Islet of Langerhans (tissue), 1 donor: ENCODE data around the gene WDR33.
"Not testable (repeated sequence)": the region's sequence is repeated elsewhere in the genome, so short reads cannot be mapped to it uniquely, and the experiment has no call there.

Experiments
- FAIRE-seq: peaks from one replicate; lab custom pipeline; 2011; peaks lifted over from hg19 to GRCh38; lab: Jason Lieb, UNC

The WDR33 gene

DNA sequence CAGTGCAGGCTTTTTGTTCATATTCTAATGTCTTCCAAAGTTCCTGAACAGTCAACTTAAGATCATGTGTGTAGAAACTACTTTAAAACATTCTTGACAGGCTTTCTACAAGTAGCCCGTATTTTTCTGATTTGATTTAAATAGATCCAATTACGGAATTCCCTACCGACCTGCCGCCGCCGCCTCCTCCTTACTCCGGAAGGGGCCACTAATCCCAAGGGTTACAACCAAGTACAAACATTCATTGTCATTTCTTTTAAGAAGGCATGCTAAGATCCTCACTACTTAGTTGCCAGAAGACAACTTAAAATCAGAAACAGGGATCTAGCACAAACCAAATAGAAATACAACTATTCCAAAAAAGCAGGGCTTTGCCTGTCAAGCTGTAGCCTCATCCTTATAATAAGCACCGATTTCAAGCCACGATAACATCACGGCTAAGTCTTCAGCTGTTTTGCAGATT lies 784 bp downstream of the WDR33 start:
- no peak for FAIRE-seq

DNA sequence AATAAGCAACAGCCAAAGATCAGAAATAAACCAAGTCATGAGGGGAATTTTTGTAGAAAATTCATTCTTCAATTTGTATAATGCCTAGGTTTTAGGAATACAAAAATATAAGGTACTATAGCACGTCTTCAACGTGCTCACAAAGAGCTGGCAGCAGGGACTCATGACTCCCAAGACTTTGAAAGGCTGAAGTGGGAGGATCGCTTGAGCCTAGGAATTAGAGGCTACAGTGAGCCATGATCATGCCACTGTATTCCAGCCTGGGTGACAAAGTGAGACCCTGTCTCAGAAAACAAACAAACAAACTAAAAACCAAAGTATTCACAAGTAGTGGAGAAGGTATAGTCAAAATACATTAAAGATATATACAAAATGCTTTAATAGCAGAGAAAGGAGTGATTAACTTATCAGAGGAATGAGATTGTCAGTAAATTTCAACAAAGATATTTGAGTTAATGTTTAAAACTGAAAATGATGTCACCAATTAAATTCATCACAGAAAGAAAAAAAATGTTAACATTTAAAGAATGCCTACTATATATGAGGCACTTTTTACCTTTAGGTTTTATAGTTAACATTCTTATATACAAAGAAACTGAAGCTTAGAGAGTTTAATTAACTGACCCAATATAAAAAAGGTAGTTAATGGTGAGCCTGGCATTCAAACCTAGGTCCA lies 3.2 kb downstream of the WDR33 start:
- no peak for FAIRE-seq

DNA sequence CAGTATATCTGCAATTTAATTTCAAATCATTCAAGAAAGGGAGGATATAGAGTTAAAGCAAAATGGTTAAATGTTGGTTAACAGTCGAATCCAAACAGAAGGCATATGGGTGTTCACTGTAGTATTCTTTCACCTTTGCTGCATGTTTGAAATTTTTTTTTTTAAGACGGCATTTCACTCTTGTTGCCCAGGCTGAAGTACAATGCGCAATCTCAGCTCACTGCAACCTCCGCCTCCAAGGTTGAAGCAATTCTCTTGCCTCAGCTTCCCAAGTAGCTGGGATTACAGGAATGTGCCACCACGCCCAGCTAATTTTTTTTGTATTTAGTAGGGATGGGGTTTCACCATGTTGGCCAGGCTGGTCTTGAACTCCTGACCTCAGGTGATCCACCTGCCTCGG lies 4.1 kb downstream of the WDR33 start:
- FAIRE-seq, result not testable (repeated sequence)

DNA sequence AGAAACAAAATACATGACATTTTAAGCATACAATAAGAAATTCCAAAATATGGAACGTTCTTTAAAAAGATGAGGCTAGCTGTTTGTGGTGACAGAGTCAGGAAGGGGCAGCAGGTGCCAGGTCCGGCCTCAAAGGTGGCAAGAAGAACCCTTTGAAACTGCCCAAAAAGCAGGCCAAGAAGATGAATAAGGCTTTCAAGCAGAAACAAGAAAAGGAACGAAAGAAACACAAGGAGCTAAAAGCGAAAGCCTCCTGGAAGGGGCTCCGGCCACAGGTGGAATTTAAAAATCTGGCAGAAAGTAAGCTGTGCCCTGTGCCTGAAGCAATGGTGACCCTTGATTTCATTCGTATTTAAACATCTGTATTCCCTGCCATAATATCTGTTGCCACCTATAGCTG lies 5.5 kb downstream of the WDR33 start:
- FAIRE-seq, result no peak

DNA sequence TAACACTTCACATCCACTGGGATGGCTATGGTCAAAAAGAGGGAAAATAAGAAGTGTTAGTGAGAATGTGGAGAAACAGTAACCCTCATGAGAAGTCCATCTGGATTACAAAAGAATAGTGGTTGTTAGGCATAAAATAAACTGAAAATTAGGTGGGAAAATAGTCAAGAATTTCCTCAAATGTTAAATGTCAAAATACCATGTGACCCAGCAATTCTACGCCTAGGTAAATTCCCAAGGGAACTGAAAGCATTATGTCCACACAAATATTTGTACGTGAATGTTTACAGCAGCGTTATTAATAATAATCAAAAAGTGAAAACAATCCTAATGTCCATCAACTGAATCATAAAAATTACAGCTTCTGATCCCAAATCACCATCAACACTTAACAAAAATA lies 11.0 kb downstream of the WDR33 start:
- no peak for FAIRE-seq

DNA sequence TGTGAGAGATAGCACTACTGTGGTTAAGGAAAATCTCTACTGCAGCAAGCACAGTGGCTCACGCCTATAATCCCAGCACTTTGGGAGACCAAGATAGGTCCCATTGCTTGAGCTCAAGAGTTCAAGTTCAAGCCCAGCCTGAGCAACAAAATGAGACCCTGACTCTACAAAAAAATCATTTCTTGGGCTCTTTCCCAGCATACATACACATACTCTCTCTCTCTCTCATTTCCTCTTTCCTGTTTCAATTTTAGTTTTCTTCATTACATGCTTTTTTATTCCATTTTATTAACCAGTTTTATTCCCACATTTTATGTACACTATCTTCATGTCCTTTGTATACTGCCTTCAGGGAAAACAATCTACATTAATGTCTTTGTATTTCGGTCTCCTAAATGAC lies 14.6 kb downstream of the WDR33 start:
- no peak for FAIRE-seq

DNA sequence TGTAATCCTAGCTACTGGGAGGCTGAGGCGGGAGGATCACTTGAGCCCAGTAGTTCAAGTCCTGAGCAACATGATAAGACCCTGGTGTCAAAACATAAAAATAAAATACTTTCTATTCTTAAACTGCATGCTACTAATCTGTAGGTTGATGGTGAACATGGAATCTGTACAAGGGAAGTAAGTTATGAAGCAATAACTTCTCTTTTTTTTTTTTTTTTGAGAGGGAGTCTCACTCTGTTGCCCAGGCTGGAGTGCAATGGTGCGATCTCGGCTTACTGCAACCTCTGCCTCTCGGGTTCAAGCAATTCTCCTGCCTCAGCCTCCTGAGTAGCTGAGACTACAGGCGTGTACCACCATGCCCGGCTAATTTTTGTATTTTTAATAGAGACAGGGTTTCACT lies 16.1 kb downstream of the WDR33 start:
- FAIRE-seq, result not testable (repeated sequence)

DNA sequence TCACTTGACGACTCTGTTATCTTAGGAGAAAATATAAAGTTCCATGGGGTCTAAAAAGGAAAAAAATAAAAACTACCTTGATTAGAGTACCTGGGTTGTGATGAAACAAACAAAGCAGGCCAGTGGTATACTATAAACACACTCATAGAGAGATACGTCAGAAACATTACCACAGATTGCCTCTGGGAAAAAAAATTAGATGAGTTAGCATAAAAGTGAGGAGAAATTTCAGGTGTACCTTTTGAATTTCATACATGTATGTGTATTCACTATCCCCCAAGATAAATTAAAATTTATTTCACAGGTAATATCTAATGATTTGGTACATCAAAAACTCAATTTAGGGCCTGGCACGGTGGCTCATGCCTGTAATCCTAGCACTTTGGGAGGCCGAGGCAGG lies 18.2 kb downstream of the WDR33 start:
- FAIRE-seq, result no peak

DNA sequence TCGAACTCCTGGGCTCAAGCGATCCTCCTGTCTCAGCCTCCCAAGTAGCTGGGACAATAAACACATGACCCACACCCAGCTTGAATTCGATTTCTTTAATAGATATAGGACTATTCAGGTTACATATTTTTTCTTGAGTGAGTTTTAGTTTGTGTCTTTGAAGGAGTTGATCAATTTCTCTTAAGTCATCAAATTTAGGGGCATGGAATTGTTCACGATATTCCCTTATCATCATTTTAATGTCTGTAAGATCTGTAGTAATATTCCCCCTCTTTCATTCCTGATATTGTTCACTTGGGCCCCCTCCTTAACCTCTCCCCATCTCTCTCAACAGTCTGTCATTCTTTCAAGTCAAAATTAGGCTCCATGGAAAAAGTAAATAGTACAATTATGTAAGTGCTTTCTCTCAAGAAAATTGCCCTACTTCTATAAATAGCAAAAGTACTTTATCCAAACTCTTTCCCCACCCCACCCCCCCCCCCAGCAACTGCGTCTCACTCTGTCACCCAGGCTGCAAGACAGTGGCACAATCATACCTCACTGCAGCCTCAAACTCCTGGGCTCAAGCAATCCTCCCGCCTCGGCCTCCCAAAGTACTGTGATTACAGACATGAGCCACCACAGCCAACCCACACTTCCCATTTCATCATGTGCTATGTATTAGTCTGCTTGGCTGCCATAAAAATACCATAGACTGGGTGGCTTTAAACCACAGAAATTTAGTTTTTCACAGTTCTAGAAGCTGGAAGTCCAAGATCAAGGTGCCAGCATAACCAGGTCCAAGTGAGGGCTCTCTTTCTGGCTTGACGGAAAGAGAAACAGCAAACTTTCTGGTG lies 20.1 kb downstream of the WDR33 start:
- no peak for FAIRE-seq

DNA sequence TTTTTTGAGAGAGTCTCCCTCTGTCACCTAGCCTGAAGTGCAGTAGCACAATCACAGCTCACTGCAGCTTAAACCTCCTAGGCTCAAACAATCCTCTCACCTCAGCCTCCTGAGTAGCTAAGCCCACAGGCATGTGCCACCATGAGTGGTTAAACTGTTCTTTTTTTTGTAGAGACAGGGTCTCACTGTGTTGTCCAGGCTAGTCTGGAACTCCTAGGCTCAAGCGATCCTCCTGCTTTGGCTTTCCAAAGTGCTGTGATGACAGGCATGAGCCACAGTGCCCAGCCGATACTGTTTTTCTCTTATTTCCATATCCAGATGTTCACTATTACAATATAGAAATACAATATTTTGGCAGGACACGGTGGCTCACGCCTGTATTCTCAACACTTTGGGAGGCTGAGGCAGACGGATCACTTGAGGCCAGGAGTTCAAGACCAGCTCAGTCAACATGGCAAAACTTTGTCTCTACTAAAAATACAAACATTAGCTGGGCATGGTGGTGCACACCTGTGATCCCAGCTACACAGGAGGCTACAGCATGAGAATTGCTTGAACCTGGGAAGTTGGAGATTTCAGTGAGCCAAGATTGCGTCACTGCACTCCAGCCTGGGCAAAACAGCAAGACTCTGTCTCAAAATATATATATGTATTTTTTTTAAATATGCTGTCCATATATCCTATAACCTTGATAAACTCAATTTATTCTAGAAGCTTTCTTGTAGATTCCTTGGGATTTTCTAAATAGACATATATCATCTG lies 24.7 kb downstream of the WDR33 start:
- no peak for FAIRE-seq

DNA sequence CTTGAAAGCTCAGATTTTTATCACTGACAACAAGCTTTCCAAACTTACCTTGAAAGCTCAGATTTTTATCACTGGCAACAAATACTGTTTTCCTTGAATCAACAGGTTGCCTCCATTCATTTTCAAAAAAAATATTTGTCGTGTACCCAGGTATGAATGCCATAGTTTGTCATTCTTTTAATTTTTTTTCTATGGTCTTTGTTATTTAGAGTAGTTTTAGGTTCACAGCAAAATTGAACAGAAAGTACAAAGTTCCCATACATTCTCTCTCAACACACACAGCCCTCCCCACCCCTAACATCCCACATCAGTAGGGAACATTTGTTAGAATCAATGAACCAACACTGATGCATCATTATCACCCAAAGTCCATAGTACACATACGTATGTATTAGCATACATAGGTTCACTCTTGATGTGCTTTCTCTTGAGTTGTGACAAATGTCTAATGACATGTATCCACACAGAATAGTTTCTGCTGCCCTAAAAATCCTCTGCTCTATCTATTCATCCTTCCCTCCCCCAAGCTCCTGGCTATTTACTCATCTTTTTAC lies 25.9 kb downstream of the WDR33 start:
- FAIRE-seq, result no peak

DNA sequence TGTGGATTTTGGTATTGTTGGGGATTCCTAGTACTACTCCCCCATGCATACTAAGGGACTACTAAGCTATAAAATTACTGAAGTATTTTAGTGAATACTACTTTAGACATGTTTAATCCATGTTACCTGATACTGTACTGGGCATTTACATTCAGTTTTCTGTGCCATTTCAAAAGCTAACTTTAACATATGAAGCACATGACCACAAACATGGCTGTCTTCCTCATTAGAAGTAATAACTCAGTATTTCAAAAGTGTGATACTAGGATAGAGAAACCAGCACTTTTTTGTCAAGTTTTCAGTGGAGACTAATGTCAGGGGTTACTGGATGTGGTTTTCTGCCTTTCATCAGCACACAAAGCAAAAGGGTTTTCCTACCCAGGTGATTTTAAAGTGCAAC lies 27.9 kb downstream of the WDR33 start:
- no peak for FAIRE-seq

DNA sequence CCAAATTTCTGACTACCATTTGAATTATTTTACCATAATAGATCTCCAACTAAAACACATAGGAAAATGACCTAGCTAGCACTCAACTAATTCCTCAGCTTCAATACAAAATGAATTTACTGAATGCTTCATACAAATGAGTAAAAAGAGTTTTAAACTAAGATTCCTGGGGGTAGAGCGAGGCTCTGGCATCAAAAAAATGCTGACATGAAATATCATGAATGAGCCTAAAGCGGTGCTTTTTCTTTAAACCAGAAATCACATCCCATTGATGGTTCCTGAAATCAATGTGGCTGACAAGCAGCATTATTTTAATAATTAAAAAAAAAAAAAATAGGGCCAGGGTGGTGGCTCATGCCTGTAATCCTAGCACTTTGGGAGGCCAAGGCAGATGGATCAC lies 32.1 kb downstream of the WDR33 start:
- no peak for FAIRE-seq

DNA sequence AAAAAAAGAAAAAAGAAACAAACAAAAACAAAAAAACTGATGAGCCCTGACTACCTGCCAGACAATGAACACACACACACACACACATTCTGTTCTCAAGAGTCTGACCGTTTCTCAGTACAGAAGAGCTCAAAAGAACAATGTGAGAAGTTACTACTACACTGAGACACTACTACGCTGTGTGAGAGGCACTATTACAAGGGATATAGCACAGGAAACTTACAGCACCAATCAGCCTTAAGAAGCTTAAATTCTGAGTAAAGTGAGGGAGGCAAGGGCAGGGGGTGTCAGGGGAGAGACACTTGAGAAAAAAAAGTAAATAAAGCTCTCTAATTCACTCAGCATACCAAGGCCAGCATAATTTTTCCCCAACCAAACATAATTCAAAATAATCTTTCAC lies 32.5 kb downstream of the WDR33 start:
- FAIRE-seq, result no peak

DNA sequence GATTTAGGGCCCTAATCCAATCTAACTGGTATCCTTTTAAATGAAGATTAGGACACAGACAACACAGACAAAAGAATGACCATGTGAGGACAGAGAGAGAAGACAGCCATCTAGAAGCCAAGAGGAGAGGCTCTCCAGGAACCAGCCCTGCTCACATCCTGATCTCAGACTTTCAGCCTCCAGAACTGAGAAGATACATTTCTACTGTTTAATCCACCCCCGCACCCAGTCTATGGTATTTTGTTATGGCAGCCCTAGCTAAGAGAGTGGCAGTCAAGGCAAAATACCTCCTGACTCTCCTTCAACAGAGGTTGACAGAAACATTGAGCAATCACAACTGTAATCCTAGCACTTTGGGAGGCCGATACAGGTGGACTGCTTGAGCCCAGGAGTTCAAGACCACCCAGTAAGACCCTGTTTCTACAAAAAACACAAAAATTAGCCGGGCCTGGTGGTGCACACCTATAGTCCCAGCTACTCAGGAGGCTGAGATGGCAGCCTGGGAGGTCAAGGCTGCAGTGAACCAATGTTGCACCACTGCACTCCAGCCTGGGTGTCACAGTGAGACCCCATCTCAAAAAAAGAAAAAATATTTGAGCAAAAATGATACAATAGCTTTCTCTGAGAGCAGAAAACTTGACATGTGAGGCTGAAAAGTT lies 34.7 kb downstream of the WDR33 start:
- FAIRE-seq, result no peak

DNA sequence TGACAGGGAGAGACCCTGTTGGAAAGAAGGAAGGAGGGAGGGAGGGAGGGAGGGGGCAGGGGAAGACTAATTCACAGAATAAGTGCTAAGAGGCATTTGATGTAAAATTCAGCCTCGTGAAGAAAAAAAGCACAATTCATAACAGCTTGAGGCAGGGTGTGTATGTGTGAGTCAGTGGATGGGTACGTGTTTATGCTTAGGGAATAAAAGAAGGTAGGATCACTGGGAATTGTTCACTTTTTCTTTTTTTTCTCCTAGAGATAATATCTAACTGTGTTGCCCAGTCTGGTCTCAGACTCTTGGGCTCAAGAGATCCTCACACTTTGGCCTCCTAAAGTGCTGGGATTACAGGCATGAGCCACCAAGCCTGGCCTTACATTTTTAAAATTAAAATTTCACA lies 39.2 kb downstream of the WDR33 start:
- no peak for FAIRE-seq

DNA sequence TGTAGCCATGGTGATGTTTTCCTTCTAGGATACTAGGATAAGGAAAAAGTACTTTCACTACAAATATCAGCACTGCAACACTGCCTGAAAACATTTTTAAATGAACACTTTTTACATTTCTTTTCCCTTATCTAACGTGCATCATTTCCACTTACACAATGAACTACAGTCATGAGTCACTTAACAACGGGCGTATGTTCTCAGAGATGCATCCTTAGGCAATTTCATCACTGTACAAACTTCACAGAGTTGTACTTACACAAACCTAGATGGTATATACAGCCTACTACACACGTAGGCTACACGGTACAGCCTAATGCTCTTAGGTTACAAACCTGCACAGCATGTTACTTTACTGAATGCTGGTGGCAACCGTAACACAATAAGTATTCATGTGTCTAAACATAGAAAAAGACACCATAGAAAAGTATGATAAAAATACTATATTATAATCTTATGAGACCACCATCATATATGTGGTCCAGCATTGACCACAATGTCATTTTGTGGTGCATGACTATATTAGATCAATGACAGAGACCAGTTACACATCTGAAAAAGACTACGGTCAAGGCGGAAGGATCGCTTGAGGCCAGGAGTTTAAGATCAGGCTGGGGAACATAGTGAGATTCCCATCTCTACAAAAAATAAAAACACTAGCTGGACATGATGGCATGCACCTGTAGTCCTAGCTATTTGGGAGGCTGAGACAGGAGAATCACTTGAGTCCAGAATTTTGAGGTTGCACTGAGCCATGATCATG lies 39.8 kb downstream of the WDR33 start:
- FAIRE-seq, result no peak

DNA sequence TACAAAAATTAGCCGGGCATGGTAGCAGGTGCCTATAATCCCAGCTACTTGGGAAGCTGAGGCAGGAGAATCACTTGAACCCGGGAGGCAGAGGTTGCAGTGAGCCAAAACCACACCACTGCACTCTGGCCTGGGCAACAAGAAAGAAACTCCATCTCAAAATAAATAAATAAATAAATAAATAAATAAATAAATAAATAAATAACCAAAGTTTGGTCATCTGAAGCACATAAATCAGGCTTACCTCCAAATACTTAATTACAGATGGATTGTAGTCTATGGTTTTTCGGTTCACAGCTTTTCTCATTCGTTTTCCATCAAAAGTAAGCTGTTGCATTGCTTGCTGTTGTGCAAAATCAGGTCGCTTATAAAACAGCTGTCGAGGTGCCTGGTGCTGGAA lies 40.4 kb downstream of the WDR33 start:
- not testable (repeated sequence) for FAIRE-seq

DNA sequence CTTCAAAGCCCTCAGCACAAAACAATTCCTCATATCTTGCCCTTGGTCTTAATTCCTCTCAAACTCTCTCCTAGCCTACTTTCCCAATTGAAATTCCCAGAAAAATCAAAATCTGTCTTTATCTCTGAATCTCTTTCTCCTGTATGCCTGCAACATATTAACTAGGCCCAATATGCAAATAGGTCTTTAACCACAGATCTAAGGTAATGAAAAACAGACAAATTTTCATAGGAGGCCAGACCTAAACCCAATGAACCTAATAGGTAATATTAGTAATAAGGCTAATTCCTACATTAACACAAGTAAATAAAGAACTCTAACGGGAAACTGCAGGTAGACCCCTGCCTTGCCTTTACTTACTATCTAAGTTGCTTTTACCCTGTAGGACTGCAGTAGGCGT lies 41.4 kb downstream of the WDR33 start:
- FAIRE-seq, result no peak

DNA sequence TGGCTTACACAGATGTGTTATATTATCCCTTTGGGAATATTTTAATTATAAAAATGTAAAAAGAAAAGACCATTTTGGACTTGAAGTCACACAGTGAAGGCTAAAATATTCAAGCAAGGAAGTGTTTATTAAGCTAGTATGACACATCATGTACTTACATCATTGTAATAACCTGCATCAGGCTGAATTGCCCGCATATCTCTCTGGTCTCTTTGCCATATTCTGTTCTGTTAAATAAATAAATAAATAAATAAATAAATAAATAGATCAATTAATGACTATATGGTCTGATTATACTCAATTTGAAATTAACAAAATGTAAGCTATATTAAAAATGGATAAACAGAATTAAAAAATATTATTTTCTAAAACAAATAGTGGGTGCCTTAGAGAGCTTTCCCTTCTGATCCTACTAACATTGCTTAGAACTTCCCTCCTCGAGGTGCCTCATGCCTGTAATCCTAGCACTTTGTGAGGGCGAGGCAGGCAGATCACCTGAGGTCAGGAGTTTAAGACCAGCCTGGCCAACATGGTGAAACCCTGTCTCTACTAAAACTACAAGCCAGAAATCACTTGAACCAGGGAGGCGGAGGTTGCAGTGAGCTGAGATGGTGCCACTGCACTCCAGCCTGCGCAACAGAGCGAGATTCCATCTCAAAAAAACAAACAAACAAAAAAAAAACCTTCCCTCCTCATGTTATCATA lies 42.0 kb downstream of the WDR33 start:
- FAIRE-seq, result no peak

DNA sequence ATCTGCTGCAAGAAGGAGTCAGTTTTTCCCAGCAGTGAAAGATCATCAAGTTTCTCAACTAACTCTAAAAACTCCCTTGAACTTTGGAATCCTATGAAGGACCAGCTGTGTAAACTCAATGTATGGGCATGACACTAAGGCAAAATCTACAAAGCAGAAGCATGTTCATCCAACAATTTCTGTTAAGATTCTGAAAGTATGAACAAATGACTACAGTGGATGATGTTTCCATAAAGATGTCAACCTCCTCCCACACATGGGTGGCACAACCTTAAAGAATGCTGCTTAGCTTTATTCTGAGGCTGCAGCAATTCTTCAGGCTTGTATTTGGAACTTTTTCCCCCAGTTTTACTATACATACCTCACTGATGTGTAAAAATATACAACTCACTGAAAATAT lies 47.2 kb downstream of the WDR33 start:
- no peak for FAIRE-seq
